GM10266 (cell line): ENCODE measurements around the gene HMG20B.
A peak's percentile ranks its signal among the peaks of the same experiment; 100 is the strongest.
"Not testable (repeated sequence)": the region's sequence is repeated elsewhere in the genome, so short reads cannot be mapped to it uniquely, and the experiment has no call there.

ENCODE experiments used
- DNase-seq: peaks from one replicate; pipeline ENCODE4 v3.0.0; 2012; ENCODE audit errors: extremely low spot score
- CTCF ChIP-seq: IDR thresholded peaks from 2 replicates; pipeline ENCODE4 v1.5.1; 2012; ENCODE audit warnings: mild to moderate bottlenecking, low read depth; ENCODE audit not compliant: control insufficient read depth, insufficient read depth; ENCODE audit errors: missing control alignments

The HMG20B gene

GRCh38 chr19:3557461-3558248 is 15.1 kb upstream of the HMG20B start, which contains the start of gene MFSD12:
Gene MFSD12, minus strand, starts transcription at chr19:3557586. Its CDS starts 183 bp downstream, at chr19:3557403.
- DNase-seq: peak; percentile 100

GRCh38 chr19:3563709-3564524 is 8.8 kb upstream of the HMG20B start:
- TF ChIP-seq CTCF: no peak
- no peak for DNase-seq

More at GRCh38 chr19:3557461-3558248, 15.1 kb upstream of the HMG20B start, which contains the start of gene MFSD12:
- TF ChIP-seq CTCF: no peak

GRCh38 chr19:3565139-3565538 is 7.6 kb upstream of the HMG20B start:
- DNase-seq: no peak
- TF ChIP-seq CTCF: no peak

GRCh38 chr19:3570042-3570441 is 2.7 kb upstream of the HMG20B start:
- not testable (repeated sequence) for DNase-seq

GRCh38 chr19:3570606-3571011 is 2.1 kb upstream of the HMG20B start:
- DNase-seq: no peak
- no peak for TF ChIP-seq CTCF

DNA sequence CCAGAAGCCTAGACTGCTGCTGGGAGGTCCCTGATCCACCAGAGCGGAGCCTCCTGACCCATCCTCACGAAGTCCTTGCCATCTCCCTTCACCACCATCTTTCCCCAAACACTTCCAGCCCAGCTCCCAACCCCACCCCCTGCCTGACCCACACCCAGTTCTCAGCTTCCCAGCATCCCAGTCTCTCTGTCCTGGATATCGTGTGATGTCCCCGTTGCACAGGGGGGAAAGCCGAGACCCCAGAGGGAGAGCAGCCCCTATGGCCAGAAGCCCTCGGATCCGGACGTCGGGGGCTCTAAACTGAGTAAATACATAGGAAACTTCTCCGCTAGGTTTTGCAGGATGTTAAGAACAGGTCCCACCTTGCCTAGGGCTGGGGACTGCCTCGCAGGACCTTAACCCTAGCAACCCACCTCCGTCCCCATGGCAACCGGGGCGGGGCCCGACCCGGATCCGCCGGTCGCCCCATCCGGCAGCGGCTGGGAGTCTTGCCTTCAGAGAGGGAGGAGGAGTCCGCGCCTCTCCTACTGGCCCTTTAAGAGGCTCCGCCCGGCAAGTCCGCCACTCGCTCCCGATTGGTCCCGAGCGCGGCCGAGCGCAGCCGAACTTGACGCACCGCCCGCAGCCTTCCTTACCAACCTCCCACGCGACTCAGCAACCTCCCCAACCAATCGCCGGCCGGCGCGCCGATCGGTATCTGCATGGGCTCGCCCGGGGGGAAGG is 451 bp upstream of the HMG20B start:
- TF ChIP-seq CTCF: no peak
- peak; percentile 99 for DNase-seq

DNA sequence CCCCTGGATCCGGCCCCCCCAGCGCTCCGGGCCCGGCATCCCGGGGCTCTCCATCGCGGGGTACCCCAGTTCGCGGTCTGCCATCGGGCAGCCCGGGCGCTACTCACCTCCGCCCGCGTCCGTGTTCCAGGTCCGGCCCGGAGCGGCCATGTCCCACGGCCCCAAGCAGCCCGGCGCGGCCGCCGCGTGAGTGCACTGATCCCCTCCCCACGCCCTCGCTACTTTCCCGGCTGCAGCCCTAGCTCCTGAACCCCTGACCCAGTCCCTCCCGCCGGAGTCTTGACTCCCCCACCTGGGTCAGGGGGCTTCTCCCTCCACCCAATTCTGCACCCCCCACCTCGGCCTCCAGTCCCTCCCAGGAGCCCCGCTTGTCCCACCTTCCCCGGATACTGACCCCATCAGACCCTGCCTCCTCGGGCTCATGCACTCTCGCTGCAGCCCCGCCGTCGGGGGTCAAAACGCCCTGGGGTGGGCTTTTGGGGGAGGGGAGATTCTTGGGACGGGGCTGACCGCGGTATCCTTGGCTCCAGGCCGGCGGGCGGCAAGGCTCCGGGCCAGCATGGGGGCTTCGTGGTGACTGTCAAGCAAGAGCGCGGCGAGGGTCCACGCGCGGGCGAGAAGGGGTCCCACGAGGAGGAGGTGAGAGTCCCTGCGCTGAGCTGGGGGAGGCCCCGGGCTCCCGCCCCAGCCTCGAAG is 566 bp downstream of the HMG20B start:
- no peak for TF ChIP-seq CTCF
- DNase-seq: no peak
